Astrocyte of the cerebellum (primary cell): ENCODE data around the gene PCCA.

Experiments used
- DNase-seq: peaks from one replicate; pipeline ENCODE4 v3.0.0-alpha.2; 2011; ENCODE audit warnings: low read depth
- H3K4me3 ChIP-seq: 2 replicates; pipeline ENCODE4 v1.5.1; 2011; ENCODE audit warnings: mild to moderate bottlenecking, low read depth, low read length, moderate library complexity
- in situ Hi-C: cut with HindIII; loops from 2 replicates; pipeline ENCODE4 v1.10.0; 2017; ENCODE audit warnings: low sequenced_read_pairs
- TF ChIP-seq, protein P1 (sequence below): IDR thresholded peaks from 2 replicates; pipeline ENCODE4 v1.5.1; 2012; ENCODE audit warnings: low read length, low read depth, moderate library complexity, mild to moderate bottlenecking; ENCODE audit errors: missing control alignments

The PCCA gene

DNA sequence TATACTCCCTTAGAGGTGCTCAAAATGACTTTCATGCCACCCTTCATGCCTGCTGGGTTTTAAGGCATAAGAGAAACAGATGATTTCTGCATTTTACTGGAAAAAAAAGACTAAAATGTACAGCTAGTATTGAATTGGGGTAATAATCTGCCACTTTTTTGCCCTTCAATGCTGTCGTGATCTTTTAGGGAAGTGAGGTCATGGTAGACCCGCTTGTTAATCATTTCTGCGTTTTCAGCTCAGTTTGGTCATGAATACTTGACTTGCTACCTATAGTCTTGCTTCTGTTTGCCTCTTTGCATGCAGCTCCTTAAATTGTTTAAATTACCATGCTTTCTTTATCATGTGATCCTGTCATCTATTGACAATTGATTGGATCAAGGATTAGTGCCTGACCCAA is 90.4 kb downstream of the PCCA start:
- H3K4me3 ChIP-seq, result no peak overlapping the region
- in situ Hi-C loops, result no loop called here
- DNase-seq, result no peak
- TF ChIP-seq, protein P1, sequence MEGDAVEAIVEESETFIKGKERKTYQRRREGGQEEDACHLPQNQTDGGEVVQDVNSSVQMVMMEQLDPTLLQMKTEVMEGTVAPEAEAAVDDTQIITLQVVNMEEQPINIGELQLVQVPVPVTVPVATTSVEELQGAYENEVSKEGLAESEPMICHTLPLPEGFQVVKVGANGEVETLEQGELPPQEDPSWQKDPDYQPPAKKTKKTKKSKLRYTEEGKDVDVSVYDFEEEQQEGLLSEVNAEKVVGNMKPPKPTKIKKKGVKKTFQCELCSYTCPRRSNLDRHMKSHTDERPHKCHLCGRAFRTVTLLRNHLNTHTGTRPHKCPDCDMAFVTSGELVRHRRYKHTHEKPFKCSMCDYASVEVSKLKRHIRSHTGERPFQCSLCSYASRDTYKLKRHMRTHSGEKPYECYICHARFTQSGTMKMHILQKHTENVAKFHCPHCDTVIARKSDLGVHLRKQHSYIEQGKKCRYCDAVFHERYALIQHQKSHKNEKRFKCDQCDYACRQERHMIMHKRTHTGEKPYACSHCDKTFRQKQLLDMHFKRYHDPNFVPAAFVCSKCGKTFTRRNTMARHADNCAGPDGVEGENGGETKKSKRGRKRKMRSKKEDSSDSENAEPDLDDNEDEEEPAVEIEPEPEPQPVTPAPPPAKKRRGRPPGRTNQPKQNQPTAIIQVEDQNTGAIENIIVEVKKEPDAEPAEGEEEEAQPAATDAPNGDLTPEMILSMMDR, result no peak

DNA sequence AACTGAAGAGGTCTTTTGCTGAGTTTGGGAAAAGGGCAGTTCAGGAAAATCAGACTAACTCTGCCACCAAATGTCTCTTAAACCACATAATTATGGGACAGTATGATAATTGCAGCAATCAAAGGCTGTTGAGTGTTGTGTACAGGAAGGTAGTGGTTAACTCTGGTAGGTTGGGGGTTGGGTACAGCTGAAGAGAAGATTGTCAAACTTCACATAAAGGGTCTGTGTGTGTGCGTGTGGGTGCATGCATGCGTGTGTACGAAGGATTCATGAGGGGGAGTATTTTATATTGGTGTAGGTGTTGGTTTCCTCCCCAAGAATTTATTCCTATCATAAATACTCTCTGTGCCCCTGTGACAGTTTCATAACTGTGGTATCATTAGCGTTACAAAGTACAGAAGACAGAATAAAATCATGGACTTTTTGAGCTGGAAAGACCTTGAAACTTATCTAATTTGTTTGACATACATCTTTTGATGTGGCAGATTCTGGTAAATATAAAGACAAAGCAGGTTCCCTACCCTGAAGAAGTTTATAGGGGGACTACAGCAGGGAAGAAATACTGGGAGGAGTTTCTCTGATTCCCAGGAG is 94.1 kb downstream of the PCCA start:
- TF ChIP-seq, protein P1, result no peak
- DNase-seq, result no peak
- H3K4me3 ChIP-seq, result no peak overlapping the region
- in situ Hi-C loops, result no loop called here

DNA sequence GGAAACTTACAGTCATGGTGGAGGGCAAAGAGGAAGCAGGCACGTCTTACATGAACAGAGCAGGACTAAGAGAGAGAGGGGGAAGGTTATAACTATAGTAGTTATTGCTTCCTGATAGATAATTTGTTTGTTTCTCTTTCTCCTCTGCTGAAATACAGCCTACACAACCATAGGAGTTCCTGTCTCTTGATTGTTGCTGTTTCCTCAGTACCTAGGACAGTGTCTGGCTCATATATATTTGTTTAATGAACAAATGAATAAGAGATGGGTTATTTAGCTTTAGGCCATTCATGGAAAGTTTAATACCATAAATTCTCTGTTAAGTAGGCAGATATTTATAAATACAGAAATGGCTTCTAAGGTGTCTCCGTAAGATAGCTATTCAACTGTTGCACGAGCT is 95.2 kb downstream of the PCCA start:
- no peak for DNase-seq
- TF ChIP-seq, protein P1, result no peak
- in situ Hi-C loops, result no loop called here
- H3K4me3 ChIP-seq, result no peak overlapping the region

DNA sequence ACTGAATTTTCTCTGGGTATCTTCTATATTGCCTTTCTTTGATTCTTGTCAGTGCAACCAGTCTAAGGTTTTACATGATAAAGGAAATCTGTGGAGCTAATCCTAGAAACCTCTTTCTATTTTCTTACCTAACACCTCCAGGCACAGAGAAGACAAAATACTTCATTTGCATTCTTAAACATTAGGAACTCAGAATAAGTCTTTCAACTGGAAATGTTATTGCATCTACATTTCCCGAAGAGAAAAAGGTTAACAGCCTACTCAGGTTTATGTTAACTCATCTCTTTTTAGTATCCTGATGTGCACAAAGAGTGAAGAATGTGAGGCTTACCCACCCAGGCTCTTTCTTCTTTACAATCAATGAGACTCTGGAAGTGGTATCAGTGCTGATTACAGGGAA is 106.7 kb downstream of the PCCA start:
- in situ Hi-C loops, result no loop called here
- TF ChIP-seq, protein P1, result no peak
- DNase-seq, result no peak
- H3K4me3 ChIP-seq, result no peak overlapping the region

DNA sequence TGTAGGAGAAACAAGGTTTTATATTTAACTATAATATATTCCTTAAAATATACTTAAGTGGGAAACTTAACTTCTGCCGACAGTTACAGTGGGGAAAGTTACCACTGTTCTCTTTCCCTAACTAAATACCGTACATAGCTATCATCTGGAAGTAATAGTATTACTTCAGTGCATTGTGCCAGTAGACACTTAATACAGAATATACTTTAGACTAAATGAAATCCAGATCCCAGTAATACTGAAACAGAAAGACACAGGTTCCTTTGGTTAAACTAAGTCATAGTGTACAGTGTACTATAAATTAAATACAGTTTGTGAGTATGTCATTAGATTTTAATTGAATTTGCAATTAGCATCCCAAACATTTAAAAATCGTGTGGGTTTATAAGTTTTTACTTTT is 107.5 kb downstream of the PCCA start:
- no peak overlapping the region for H3K4me3 ChIP-seq
- in situ Hi-C loops, result no loop called here
- DNase-seq, result no peak
- TF ChIP-seq, protein P1, result no peak

DNA sequence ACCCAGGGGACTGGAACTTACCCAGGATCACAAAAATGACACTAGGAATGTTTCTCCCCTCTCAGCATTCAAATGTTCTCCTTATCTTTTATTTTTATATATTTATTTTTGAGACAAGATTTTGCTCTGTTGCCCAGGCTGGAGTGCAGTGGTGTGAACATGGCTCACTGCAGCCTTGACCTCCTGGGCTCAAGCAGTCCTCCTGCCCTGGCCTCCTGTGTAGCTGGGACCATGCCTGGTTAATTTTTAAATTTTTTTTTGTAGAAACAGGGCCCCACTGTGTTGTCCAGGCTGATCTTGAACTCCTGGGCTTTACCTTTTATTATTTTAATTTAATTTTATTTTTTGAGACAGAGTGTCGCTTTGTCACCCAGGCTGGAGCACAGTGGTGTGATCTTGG is 108.2 kb downstream of the PCCA start:
- TF ChIP-seq, protein P1, result no peak
- in situ Hi-C loops, result no loop called here
- no peak for DNase-seq
- H3K4me3 ChIP-seq, result no peak overlapping the region
